K562 (cell line): ENCODE results near the gene ACOT2. TPM values are rescaled to one million over a fixed set of nuclear protein-coding genes. Genes with fewer than 3 reads are reported as not detected.

Source experiments
- ATAC-seq: fragments of 200-7000 bp; cut with Tn5 transposase; 3 replicates; pipeline ENCODE4 v1.9.1; 2020; ENCODE audit warnings: moderate library complexity
- BruUV-seq: library from RNA; stranded (reverse); fragments of 400-500 nt; replicated peaks from 2 replicates; lab custom pipeline; 2021; lab: Mats Ljungman, UMichigan
- CTCF ChIA-PET: fragments of 300-600 bp; formaldehyde crosslinking; extraction: SDS; loops from one replicate; lab custom pipeline; 2021; ENCODE audit warnings: low intra/inter-chr PET ratio; lab: Yijun Ruan, JAX
- POLR2A ChIA-PET: fragments of 300-600, 350-650 bp; sonication (Branson Sonifier 250); formaldehyde crosslinking; extraction: SDS; loops from one replicate; lab custom pipeline; 2021; ENCODE audit warnings: antibody characterized with exemption, inconsistent platforms; lab: Yijun Ruan, JAX
- DNase-seq, 4 experiments: peaks; one replicate each; pipeline versions ENCODE4 v3.0.0 to v3.0.0-alpha.2; 2011 to 2018; ENCODE audit warnings: low spot score in 3 of 4, mixed read lengths in 3 of 4; ENCODE audit errors: extremely low read depth in 1 of 4
- FAIRE-seq: peaks from 2 replicates; lab custom pipeline; 2011; peaks lifted over from hg19 to GRCh38; lab: Jason Lieb, UNC
- H2AFZ ChIP-seq: 2 replicates; pipeline ENCODE4 v1.6.0; 2011; ENCODE audit warnings: low read depth, low read length, control low read depth, inconsistent platforms
- H3K27ac ChIP-seq: fragments of 200-600 bp; 3 replicates; pipeline ENCODE4 v1.8.0; 2011; ENCODE audit warnings: low read depth, mild to moderate bottlenecking, control low read depth, inconsistent platforms, low read length, moderate library complexity, mixed read lengths; ENCODE audit errors: extremely low read depth
- H3K27me3 ChIP-seq, 2 experiments: fragments of 300-600 bp in 1 of 2; 2 replicates in 1 of 2; 3 replicates in 1 of 2; pipeline versions ENCODE4 v1.6.0 to v1.8.0; 2011; ENCODE audit warnings: inconsistent platforms in 2 of 2, low read length in 2 of 2, mild to moderate bottlenecking in 1 of 2, mixed read lengths in 1 of 2, moderate library complexity in 1 of 2; ENCODE audit not compliant: control insufficient read depth in 2 of 2, insufficient read depth in 2 of 2
- H3K36me3 ChIP-seq: fragments of 300-600 bp; 3 replicates; pipeline ENCODE4 v1.8.0; 2011; ENCODE audit warnings: mild to moderate bottlenecking, low read length, inconsistent platforms; ENCODE audit not compliant: control insufficient read depth, insufficient read depth
- H3K4me1 ChIP-seq, 2 experiments: fragments of 200-600 bp in 1 of 2; replicated peaks in 1 of 2; 2 replicates in 1 of 2; 3 replicates in 1 of 2; pipeline versions ENCODE4 v1.5.1 to v1.8.0; 2011; ENCODE audit warnings: inconsistent platforms in 2 of 2, low read length in 2 of 2, mild to moderate bottlenecking in 1 of 2, mixed read lengths in 1 of 2, moderate library complexity in 1 of 2; ENCODE audit not compliant: control insufficient read depth in 2 of 2, insufficient read depth in 2 of 2
- H3K4me2 ChIP-seq: 2 replicates; pipeline ENCODE4 v1.6.1; 2011; ENCODE audit warnings: low read length, control low read depth, inconsistent platforms, mixed read lengths; ENCODE audit not compliant: insufficient read depth
- H3K4me3 ChIP-seq: fragments of 200-600 bp; sonication (generic), shearing (Covaris generic); 2 replicates; pipeline ENCODE4 v1.5.1; 2016; ENCODE audit warnings: control low read depth, inconsistent platforms
- H3K79me2 ChIP-seq: fragments of 200-600 bp; 3 replicates; pipeline ENCODE4 v1.8.0; 2011; ENCODE audit warnings: low read length, inconsistent platforms; ENCODE audit not compliant: control insufficient read depth, insufficient read depth
- H3K9ac ChIP-seq, 2 experiments: 2 replicates each; pipeline versions ENCODE4 v1.6.0 to v1.6.1; 2011; ENCODE audit warnings: low read depth in 2 of 2, low read length in 2 of 2, control low read depth in 1 of 2, inconsistent platforms in 1 of 2, mild to moderate bottlenecking in 1 of 2, mixed read lengths in 1 of 2; ENCODE audit not compliant: insufficient read depth in 1 of 2
- H3K9me1 ChIP-seq: one replicate; pipeline ENCODE4 v1.6.0; 2011; ENCODE audit warnings: inconsistent platforms, mild to moderate bottlenecking, low read length, moderate library complexity; ENCODE audit not compliant: control insufficient read depth, insufficient read depth
- H3K9me3 ChIP-seq: replicated peaks from 2 replicates; pipeline ENCODE4 v1.5.1; 2011; ENCODE audit warnings: low read depth, low read length, inconsistent platforms; ENCODE audit not compliant: control insufficient read depth, insufficient read depth
- H4K20me1 ChIP-seq: replicated peaks from 2 replicates; pipeline ENCODE4 v1.6.1; 2011; ENCODE audit warnings: low read length, inconsistent platforms, mixed read lengths; ENCODE audit not compliant: control insufficient read depth, insufficient read depth
- CREB1 ChIP-seq, 2 experiments: sonication (generic) in 1 of 2; formaldehyde crosslinking in 1 of 2; IDR thresholded peaks; 2 replicates each; pipeline versions ENCODE4 v1.6.1 to v1.8.0; 2012 to 2022; ENCODE audit warnings: inconsistent platforms in 1 of 2, mild to moderate bottlenecking in 1 of 2, missing genetic modification reagents in 1 of 2, moderate library complexity in 1 of 2
- CTBP1 ChIP-seq: fragments of 450-650 bp; IDR thresholded peaks from 2 replicates; pipeline ENCODE4 v1.6.1; 2016; ENCODE audit warnings: borderline replicate concordance
- GTF2E2 ChIP-seq: fragments of 200-800 bp; sonication (Bioruptor generic); IDR thresholded peaks from 2 replicates; pipeline ENCODE4 v1.6.1; 2016; ENCODE audit warnings: missing genetic modification characterization, missing compliant biosample characterization
- HOXB6 ChIP-seq: fragments of 250-450 bp; sonication (Bioruptor Pico); IDR thresholded peaks from 2 replicates; pipeline ENCODE4 v1.5.1; 2022; ENCODE audit warnings: mild to moderate bottlenecking, borderline replicate concordance
- KDM1A ChIP-seq, 2 experiments: fragments of 450-650 bp; IDR thresholded peaks; 2 replicates each; pipeline ENCODE4 v1.6.1; 2016; ENCODE audit warnings: mild to moderate bottlenecking in 2 of 2
- NRF1 ChIP-seq, 2 experiments: fragments of 450-650 bp; IDR thresholded peaks in 1 of 2; conservative IDR thresholded peaks in 1 of 2; 2 replicates each; pipeline ENCODE4 v1.6.1; 2014; ENCODE audit warnings: mild to moderate bottlenecking in 2 of 2
- PHF8 ChIP-seq: fragments of 200-600 bp; sonication (generic); IDR thresholded peaks from 2 replicates; pipeline ENCODE4 v1.6.1; 2012; ENCODE audit warnings: mixed run types, mild to moderate bottlenecking, inconsistent platforms, low read length, moderate library complexity, borderline replicate concordance
- POLR2G ChIP-seq: fragments of 200-400 bp; formaldehyde crosslinking; IDR thresholded peaks from 2 replicates; pipeline ENCODE4 v1.6.1; 2017; ENCODE audit warnings: low read depth, mild to moderate bottlenecking, antibody characterized with exemption, low read length, moderate library complexity
- PTRF ChIP-seq: fragments of 450-650 bp; IDR thresholded peaks from 2 replicates; pipeline ENCODE4 v1.6.1; 2016; ENCODE audit warnings: mild to moderate bottlenecking, missing genetic modification characterization, missing compliant biosample characterization
- RBBP5 ChIP-seq: fragments of 200-600 bp; sonication (generic); IDR thresholded peaks from 2 replicates; pipeline ENCODE4 v1.6.1; 2012; ENCODE audit warnings: borderline replicate concordance, mild to moderate bottlenecking, low read length, control low read depth, inconsistent platforms; ENCODE audit not compliant: insufficient read depth, poor library complexity, severe bottlenecking
- SAFB ChIP-seq: fragments of 200-400 bp; formaldehyde crosslinking; IDR thresholded peaks from 2 replicates; pipeline ENCODE4 v1.6.1; 2017; ENCODE audit warnings: low read depth, low read length, borderline replicate concordance
- TEAD1 ChIP-seq, 2 experiments: fragments of 450-650 bp in 1 of 2; sonication (generic) in 1 of 2; formaldehyde crosslinking; IDR thresholded peaks; 2 replicates each; pipeline versions ENCODE4 v1.4.0 to v1.8.0; 2020 to 2022; ENCODE audit warnings: mild to moderate bottlenecking in 2 of 2, missing genetic modification reagents in 1 of 2
- WHSC1 ChIP-seq: IDR thresholded peaks from one replicate; pipeline ENCODE4 v1.6.1; 2012; ENCODE audit warnings: low read length, control low read depth, inconsistent platforms
- ZFX ChIP-seq: sonication (generic); formaldehyde crosslinking; IDR thresholded peaks from 2 replicates; pipeline ENCODE4 v1.8.0; 2022; ENCODE audit warnings: mild to moderate bottlenecking, missing genetic modification reagents, moderate library complexity
- ZNF583 ChIP-seq: fragments of 250-450 bp; sonication (Bioruptor Pico); IDR thresholded peaks from 2 replicates; pipeline ENCODE4 v1.4.0; 2020
- WGBS: fragments of 100-300 bp; shearing (Covaris generic); methylation state at CpG from one replicate; pipeline ENCODE4 v1.1.6; 2016; ENCODE audit warnings: low coverage, mixed read lengths; ENCODE audit not compliant: insufficient coverage; ENCODE audit errors: missing lambda C conversion rate; 5-methylcytosine and 5-hydroxymethylcytosine counted together
- in situ Hi-C: fragments of 300-500 bp; cut with MboI; formaldehyde crosslinking; loops from 4 replicates; pipeline ENCODE4 v1.15.0; 2018; ENCODE audit warnings: inconsistent platforms, mixed read lengths
- intact Hi-C: fragments of 100-400 bp; cut with micrococcal nuclease; formaldehyde crosslinking; loops from 2 replicates; pipeline ENCODE4 v1.14.2; 2022
- polyA plus RNA-seq, 8 experiments: library from polyadenylated mRNA; depleted of rRNA in 4 of 8; stranded (reverse) in 5 of 8; unstranded in 3 of 8; fragments of >200 nt; fragmentation: Nextera tagmentation in 2 of 8; fragmentation: Illumina TruSeq in 1 of 8; extraction: Ambion mirVana in 2 of 8; extraction: Trizol in 1 of 8; gene quantifications; 2 replicates each; pipeline versions ENCODE4 v1.2.1 to v1.2.3, GENCODE V29; 2011 to 2014; ENCODE audit warnings: inconsistent platforms in 1 of 8, missing spikeins in 1 of 8
- total RNA-seq, 7 experiments: library from RNA; depleted of rRNA in 6 of 7; stranded (reverse); fragments of >200 nt in 6 of 7; fragmentation: Illumina TruSeq in 2 of 7; extraction: Trizol in 2 of 7; gene quantifications; 2 replicates each; pipeline versions ENCODE4 v1.2.1 to v1.2.3, GENCODE V29; 2011 to 2021; ENCODE audit warnings: low replicate concordance in 1 of 7
- TF ChIP-seq, protein P1 (sequence below): fragments of 250-450 bp; sonication (Bioruptor Pico); IDR thresholded peaks from 2 replicates; pipeline ENCODE4 v1.5.0; 2021; ENCODE audit warnings: mild to moderate bottlenecking, moderate library complexity

ACOT2 gene
- total and polyA plus RNA-seq, 9 of the 15 experiments (the other 6 are each of a cell fraction or from before 2014, with no cell fraction given) = 0.04 to 0.15 (median 0.04) TPM; not detected in 6

DNA sequence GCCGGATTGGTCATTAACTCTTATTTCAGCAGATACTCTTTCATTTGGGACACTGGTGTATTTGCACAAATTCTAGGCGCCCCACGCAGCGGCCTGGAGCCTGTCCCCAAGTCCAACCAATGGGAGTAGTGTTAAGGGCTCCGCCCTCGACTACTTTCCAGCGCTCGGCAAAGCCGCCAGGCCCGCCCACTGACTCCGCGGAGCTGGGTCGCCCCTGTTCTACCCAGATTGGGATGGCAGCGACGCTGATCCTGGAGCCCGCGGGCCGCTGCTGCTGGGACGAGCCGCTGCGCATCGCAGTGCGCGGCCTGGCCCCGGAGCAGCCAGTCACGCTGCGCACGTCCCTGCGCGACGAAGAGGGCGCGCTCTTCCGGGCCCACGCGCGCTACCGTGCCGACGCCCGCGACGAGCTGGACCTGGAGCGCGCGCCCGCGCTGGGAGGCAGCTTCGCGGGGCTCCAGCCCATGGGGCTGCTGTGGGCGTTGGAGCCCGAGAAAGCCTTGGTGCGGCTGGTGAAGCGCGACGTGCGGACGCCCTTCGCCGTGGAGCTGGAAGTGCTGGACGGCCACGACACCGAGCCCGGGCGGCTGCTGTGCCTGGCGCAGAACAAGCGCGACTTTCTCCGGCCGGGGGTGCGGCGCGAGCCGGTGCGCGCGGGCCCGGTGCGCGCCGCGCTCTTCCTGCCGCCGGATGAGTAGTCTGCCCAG, 43.5 kb downstream of the ACOT2 start, which contains the start of gene ACOT6:
ACOT6 (plus strand) TSS at position 179 of the 707 bp plus-strand sequence; CDS start at position 234, 55 bp downstream.
- DNase-seq (peak; percentile 47 to 64 (median 52)), ATAC-seq (peak; percentile 96), FAIRE-seq (no peak)
- Histone ChIP-seq H3K27me3 (no peaks in the 10 kb centered on the region), H3K27ac (no peak within 1 kb of the TSS), H3K9ac (peak within 1 kb of the TSS; percentile 38 to 84), H4K20me1 (no peaks in the 10 kb centered on the region), H3K4me3 (peak within 1 kb of the TSS; percentile 43), H3K9me1 (no peaks in the 10 kb centered on the region), H2AFZ (peak within 1 kb of the TSS; percentile 82), H3K9me3 (no peaks in the 10 kb centered on the region), H3K36me3 (no peaks in the 10 kb centered on the region), H3K79me2 (no peaks in the 10 kb centered on the region), H3K4me1 (peaks cover 0 to 10% of the 10 kb centered on the region in 2 experiments; a peak in 2 of 5 replicates), H3K4me2 (peak within 1 kb of the TSS; percentile 55)
- in situ Hi-C loops (no loop called here), intact Hi-C loops (no loop called here)
- ChIA-PET CTCF (no interaction called here), POLR2A (interaction anchor here (0.6 to 1.3 kb wide), 2 partner anchors 14 to 106 kb away, joined by 3 read pairs; no protein-coding TSS in a partner anchor)
- 39% methylated on average over 49 of the region's 84 CpGs for WGBS
- BruUV-seq = TSS peak; percentile 58
- TF ChIP-seq ZNF583 (CRISPR knock-in tag) = no peak
- TF ChIP-seq HOXB6 (CRISPR knock-in tag) = no peak
- TF ChIP-seq CTBP1 = peak; percentile 69; the same call in 1 of the 2 replicates
- peak; percentile 27 for TF ChIP-seq RBBP5
- TF ChIP-seq CREB1 (IDR thresholded peaks at IDR 0.05) = 0 out of 2 replicates have a peak, but pooled peaks have one; percentile 13
- peak; percentile 23; the same call in 1 of the 2 replicates for TF ChIP-seq CREB1 (CRISPR knock-in tag; IDR thresholded peaks at IDR 0.05)
- TF ChIP-seq GTF2E2 = no peak
- peak; percentile 75 for TF ChIP-seq ZFX (CRISPR knock-in tag)
- peak; percentile 75 for TF ChIP-seq POLR2G
- peak; percentile 79 for TF ChIP-seq SAFB
- no peak for TF ChIP-seq KDM1A (IDR thresholded peaks at IDR 0.05)
- no peak for TF ChIP-seq PTRF (tag)
- no peak for TF ChIP-seq WHSC1
- TF ChIP-seq TEAD1 (CRISPR knock-in tag; IDR thresholded peaks at IDR 0.05) = 0 out of 4 replicates have a peak, but pooled peaks of 1 of the 2 experiments have one; percentile 31
- TF ChIP-seq, protein P1, sequence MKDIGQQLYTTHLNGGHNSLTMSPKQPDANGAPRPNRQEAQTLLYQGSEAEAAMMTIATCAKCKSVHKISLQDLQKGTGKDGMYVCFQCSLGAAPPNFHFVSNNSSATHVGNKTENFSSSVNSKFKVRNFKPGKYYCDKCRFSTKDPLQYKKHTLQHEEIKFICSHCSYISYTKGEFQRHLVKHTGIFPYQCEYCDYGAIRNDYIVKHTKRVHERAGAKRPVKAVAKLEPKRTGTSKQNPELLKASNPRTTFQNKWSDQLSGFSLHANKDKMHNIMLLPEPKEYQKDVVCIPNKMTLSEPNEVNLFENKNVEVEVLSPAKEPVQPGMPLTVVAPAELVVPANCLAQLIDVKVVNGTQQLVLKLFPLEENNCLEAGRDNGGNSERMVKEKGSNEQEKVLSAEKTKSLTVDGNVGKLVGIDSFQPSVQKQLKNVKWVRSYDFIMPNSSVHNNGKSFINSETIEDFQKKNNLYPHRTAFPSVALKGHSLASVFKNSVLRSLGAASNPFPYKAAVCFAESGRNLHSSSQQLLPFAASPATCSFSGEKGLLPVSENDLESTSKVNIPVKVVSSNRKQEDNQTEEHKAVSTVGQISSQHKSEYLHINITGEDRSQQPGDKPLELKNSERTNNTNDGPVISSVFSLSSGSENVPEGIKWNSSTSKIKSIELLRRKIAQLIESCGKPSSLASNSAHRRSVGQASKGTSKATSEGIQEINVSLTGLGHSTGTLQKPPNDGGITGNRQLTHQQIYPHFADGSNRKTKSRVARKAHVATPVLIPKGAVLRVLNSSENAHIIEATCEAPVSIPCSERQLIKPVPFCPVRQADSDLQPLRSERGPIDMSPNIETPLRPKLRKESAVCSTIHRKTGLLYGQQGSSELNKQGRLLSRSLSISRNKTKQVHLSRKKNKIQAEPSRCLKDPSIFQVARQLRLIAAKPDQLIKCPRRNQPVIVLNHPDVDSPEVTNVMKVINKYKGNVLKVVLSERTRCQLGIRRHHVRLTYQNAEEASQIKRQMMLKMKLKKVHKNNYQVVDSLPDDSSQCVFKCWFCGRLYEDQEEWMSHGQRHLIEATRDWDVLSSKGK = no peak
- TF ChIP-seq NRF1 (conservative IDR thresholded peaks at IDR 0.05 in 1 of 2, IDR thresholded peaks at IDR 0.05 in 1 of 2) = peak; percentile 79 to 81
- TF ChIP-seq PHF8 = peak; percentile 64; the same call in 1 of the 2 replicates
